Nephron (organoid): ENCODE results near the gene PPT1.

ENCODE experiments used
- H3K27ac Mint-ChIP-seq, 3 experiments: 2 replicates each; pipeline ENCODE4 v1.8.0; 2020; ENCODE audit warnings: mixed read lengths in 3 of 3, mild to moderate bottlenecking in 2 of 3, moderate library complexity in 1 of 3
- H3K27me3 Mint-ChIP-seq: 2 replicates; pipeline ENCODE4 v1.8.0; 2021; ENCODE audit warnings: low read depth, mild to moderate bottlenecking, moderate library complexity, mixed read lengths
- H3K36me3 Mint-ChIP-seq: 2 replicates; pipeline ENCODE4 v1.8.0; 2020; ENCODE audit warnings: low read depth, mixed read lengths
- H3K4me1 Mint-ChIP-seq: 2 replicates; pipeline ENCODE4 v1.8.0; 2020; ENCODE audit warnings: mixed read lengths
- H3K4me3 Mint-ChIP-seq, 3 experiments: 2 replicates each; pipeline ENCODE4 v1.8.0; 2020; ENCODE audit warnings: mild to moderate bottlenecking in 3 of 3, mixed read lengths in 3 of 3, moderate library complexity in 2 of 3
- H3K9me3 Mint-ChIP-seq: 2 replicates; pipeline ENCODE4 v1.8.0; 2020; ENCODE audit warnings: mixed read lengths
- TF ChIP-seq, protein P1 (sequence below), 3 experiments: fragments of 200-600 bp; sonication (generic); IDR thresholded peaks; one replicate each; pipeline ENCODE4 v1.5.0; 2021; ENCODE audit warnings: antibody characterized with exemption in 3 of 3; ENCODE audit not compliant: unreplicated experiment in 3 of 3

The PPT1 gene

DNA sequence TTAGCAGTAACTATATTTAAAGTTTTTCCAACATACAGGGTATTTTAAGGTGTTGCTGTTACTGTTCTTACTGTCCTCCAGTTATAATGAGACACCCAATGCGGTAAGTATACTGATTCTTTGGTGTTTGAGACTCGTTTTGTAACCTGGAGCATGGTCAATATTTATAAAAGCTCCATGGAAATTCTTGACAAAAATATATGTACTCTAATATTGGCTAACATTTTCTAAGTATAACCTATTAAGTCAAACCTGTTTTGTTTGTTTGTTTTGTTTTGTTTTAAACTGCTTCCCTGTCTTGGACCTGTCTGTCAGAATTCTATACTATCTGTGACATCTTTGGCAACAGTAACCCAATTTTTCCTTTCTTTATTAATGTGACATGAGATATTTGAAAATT, 72.4 kb downstream of the PPT1 start:
- peaks cover 9% of the 10 kb centered on the region for H3K27me3 Mint-ChIP-seq
- no peaks in the 10 kb centered on the region for H3K4me1 Mint-ChIP-seq
- H3K4me3 Mint-ChIP-seq = no peak overlapping the region
- H3K27ac Mint-ChIP-seq = no peak overlapping the region
- TF ChIP-seq, protein P1, sequence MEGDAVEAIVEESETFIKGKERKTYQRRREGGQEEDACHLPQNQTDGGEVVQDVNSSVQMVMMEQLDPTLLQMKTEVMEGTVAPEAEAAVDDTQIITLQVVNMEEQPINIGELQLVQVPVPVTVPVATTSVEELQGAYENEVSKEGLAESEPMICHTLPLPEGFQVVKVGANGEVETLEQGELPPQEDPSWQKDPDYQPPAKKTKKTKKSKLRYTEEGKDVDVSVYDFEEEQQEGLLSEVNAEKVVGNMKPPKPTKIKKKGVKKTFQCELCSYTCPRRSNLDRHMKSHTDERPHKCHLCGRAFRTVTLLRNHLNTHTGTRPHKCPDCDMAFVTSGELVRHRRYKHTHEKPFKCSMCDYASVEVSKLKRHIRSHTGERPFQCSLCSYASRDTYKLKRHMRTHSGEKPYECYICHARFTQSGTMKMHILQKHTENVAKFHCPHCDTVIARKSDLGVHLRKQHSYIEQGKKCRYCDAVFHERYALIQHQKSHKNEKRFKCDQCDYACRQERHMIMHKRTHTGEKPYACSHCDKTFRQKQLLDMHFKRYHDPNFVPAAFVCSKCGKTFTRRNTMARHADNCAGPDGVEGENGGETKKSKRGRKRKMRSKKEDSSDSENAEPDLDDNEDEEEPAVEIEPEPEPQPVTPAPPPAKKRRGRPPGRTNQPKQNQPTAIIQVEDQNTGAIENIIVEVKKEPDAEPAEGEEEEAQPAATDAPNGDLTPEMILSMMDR (IDR thresholded peaks at IDR 0.05; ENCODE audit: unreplicated experiment in 3 of 3) = no peak
- H3K36me3 Mint-ChIP-seq = no peaks in the 10 kb centered on the region
- H3K9me3 Mint-ChIP-seq = peaks cover 10% of the 10 kb centered on the region

- TF ChIP-seq, protein P1 (IDR thresholded peaks at IDR 0.05; ENCODE audit: unreplicated experiment in 3 of 3) = no peak
- Mint-ChIP-seq H3K4me3 (no peak overlapping the region), H3K9me3 (peaks cover 10% of the 10 kb centered on the region), H3K4me1 (no peaks in the 10 kb centered on the region), H3K27me3 (peaks cover 9% of the 10 kb centered on the region), H3K27ac (no peak overlapping the region), H3K36me3 (no peaks in the 10 kb centered on the region)
Observed at GRCh38 chr1:40023379-40023944, 73.6 kb downstream of the PPT1 start.
